HEK293T (cell line): ENCODE measurements around the gene NCOA6.

Source experiments
- CTCF ChIA-PET: fragments of 350-600 bp; formaldehyde crosslinking; extraction: SDS; loops from one replicate; lab custom pipeline; 2021; ENCODE audit warnings: antibody characterized with exemption, inconsistent platforms; lab: Yijun Ruan, JAX
- POLR2A ChIA-PET: fragments of 350-600 bp; formaldehyde crosslinking; extraction: SDS; loops from one replicate; lab custom pipeline; 2020; ENCODE audit warnings: antibody characterized with exemption, inconsistent platforms; lab: Yijun Ruan, JAX
- DNase-seq: peaks from one replicate; pipeline ENCODE4 v3.0.0; 2012; ENCODE audit warnings: mixed read lengths; ENCODE audit errors: extremely low spot score
- ARNT ChIP-seq: fragments of 450-650 bp; IDR thresholded peaks from 2 replicates; pipeline ENCODE4 v1.6.1; 2017; ENCODE audit warnings: mild to moderate bottlenecking
- BHLHE40 ChIP-seq: fragments of 450-650 bp; IDR thresholded peaks from 2 replicates; pipeline ENCODE4 v1.6.1; 2016; ENCODE audit warnings: mild to moderate bottlenecking, moderate library complexity, borderline replicate concordance
- CTBP1 ChIP-seq: fragments of 450-650 bp; IDR thresholded peaks from 2 replicates; pipeline ENCODE4 v1.6.1; 2016; ENCODE audit warnings: borderline replicate concordance
- ELF4 ChIP-seq: fragments of 450-650 bp; IDR thresholded peaks from 2 replicates; pipeline ENCODE4 v1.6.1; 2017; ENCODE audit warnings: antibody characterized with exemption
- FOXA1 ChIP-seq: fragments of 450-650 bp; IDR thresholded peaks from 2 replicates; pipeline ENCODE4 v1.6.1; 2016; ENCODE audit warnings: mild to moderate bottlenecking
- FOXK2 ChIP-seq: fragments of 450-650 bp; IDR thresholded peaks from 2 replicates; pipeline ENCODE4 v1.6.1; 2016; ENCODE audit warnings: mild to moderate bottlenecking
- FOXM1 ChIP-seq: fragments of 450-650 bp; IDR thresholded peaks from 2 replicates; pipeline ENCODE4 v1.6.1; 2017; ENCODE audit warnings: mild to moderate bottlenecking, borderline replicate concordance
- HDGF ChIP-seq: fragments of 450-650 bp; IDR thresholded peaks from 2 replicates; pipeline ENCODE4 v1.6.1; 2017; ENCODE audit warnings: antibody characterized with exemption, borderline replicate concordance
- L3MBTL2 ChIP-seq: fragments of 450-650 bp; conservative IDR thresholded peaks from 2 replicates; pipeline ENCODE4 v1.6.1; 2016; ENCODE audit warnings: mild to moderate bottlenecking
- LEF1 ChIP-seq: fragments of 450-650 bp; IDR thresholded peaks from 2 replicates; pipeline ENCODE4 v1.6.1; 2017; ENCODE audit warnings: mild to moderate bottlenecking, borderline replicate concordance
- NFRKB ChIP-seq: fragments of 450-650 bp; IDR thresholded peaks from 2 replicates; pipeline ENCODE4 v1.6.1; 2016; ENCODE audit warnings: mild to moderate bottlenecking, moderate library complexity
- SP1 ChIP-seq: fragments of 450-650 bp; IDR thresholded peaks from 2 replicates; pipeline ENCODE4 v1.6.1; 2017
- SUZ12 ChIP-seq: fragments of 450-650 bp; IDR thresholded peaks from 2 replicates; pipeline ENCODE4 v1.6.1; 2016; ENCODE audit warnings: mild to moderate bottlenecking
- TARDBP ChIP-seq: fragments of 450-650 bp; IDR thresholded peaks from 2 replicates; pipeline ENCODE4 v1.6.1; 2016
- ZNF384 ChIP-seq: fragments of 450-650 bp; IDR thresholded peaks from 2 replicates; pipeline ENCODE4 v1.6.1; 2016
- TF ChIP-seq, protein P1 (sequence below): fragments of 450-650 bp; IDR thresholded peaks from 2 replicates; pipeline ENCODE4 v1.6.1; 2016

The NCOA6 gene

DNA sequence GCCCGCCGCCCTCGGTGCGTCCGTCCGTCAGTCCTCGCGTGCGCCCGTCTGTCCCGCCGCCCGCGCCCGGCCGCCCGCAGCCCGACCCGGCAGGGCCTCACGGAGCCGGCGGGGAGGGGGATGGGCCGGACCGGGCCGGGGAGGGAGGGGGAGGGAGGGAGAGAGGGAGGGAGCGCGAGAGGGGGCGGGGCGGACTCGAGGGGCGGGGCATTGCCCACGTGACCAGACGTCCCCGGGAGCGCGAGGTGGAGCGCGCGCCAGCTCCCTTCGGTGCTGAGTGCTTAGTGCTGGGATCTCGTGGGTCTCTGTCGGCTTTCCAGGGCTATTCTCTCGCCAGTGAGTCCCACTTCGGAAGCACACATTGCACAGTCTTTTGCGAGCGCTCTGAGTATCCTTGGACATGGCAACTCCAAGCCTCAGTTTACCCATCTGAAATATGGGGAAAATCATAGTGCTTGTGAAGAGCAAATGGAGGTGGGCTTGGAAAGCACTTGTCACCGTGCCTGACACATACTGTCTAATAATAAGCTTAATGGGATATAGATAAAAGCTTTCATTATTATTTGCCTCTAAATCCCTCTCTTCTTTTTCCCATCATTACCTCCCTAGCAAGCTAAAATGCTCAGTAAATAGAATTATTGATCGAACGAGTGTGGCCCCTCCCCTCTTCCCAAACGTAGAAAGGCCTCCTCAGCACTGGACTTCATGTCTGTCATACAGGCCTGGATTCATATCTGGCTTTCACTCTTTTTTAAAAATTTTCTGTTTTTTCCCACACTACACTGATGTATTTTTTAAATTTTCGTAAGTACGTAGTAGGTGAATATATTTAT is at the start of gene NCOA6:
NCOA6 (minus strand) TSS at position 122 of the 833 bp plus-strand sequence. CDS start 43,296 bp downstream, outside the sequence.
- peak; percentile 88 for DNase-seq
- POLR2A ChIA-PET = interaction anchor here (0.5 to 1.5 kb wide), 12 partner anchors 9 to 635 kb away, joined by 3 to 8 read pairs (median 4); partner anchors contain the start of gene ACSS2
- TF ChIP-seq NFRKB (no peak), L3MBTL2 (peak; percentile 72)
- CTCF ChIA-PET = interaction anchor here (0.5 to 1.3 kb wide), 2 partner anchors 22 to 513 kb away, joined by 3 read pairs; no protein-coding TSS in a partner anchor

DNA sequence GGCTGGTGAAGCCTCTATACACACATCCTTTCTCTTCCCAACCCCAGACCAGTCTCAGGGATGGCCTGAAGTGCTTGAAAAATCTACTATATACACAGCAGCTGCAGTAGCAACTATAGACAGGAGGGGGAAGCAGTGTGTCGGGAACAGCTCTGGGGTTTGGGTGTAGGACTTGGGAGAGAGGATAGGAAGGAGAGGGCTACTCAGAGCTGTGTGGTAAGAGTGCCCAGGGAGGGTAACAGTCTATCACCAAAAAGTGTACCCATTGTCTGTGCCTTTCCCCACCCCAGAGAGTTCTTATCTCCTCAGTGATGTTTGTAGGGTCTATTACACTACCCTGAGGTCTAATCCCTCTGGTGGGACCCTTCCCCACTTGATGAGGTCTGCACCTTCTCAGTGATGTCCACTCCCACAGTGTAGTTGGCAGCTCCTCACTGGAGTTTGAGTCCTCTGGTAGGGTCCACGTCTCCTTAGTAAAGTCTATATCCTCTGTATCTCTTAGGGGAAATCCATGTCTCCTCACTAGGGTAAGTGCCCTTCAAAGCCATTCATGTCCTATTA is 48.7 kb upstream of the NCOA6 start:
- POLR2A ChIA-PET = interaction anchor here (1.0 to 1.1 kb wide), 2 partner anchors 49 to 82 kb away, joined by 4 to 7 read pairs; partner anchors contain the start of genes GSS, MYH7B and NCOA6

DNA sequence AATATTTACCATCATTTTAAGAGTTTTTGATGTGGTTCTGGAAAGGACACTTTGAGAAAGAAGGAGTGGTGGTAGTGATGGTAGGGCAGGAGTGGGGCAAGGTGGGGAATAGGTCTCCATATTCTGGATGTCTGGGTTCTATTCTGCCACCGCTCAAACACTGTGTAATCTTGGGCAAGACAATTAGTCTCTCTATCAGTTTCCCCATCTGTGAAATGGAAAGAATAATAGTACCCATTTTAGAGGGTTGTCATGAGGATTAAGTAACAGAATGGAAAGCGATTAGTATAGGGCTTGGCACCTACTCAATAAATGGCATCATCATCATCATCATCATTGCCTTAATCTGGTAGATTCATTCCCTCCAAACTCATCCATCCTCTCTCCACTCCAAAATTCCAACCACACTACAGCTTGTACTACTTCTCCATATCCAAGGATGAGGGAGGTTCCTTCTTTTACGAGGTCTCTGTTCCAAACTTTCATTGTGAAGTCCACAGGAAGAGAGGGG is 48.2 kb upstream of the NCOA6 start:
- POLR2A ChIA-PET = interaction anchor here (1.0 to 1.1 kb wide), 2 partner anchors 49 to 82 kb away, joined by 4 to 7 read pairs; partner anchors contain the start of genes GSS, MYH7B and NCOA6
- TF ChIP-seq SUZ12 = no peak
- TF ChIP-seq BHLHE40 = no peak
- TF ChIP-seq HDGF = no peak
- no peak for TF ChIP-seq ARNT
- CTCF ChIA-PET = interaction anchor here (0.7 to 1.5 kb wide), 6 partner anchors 8 to 127 kb away, joined by 3 read pairs; partner anchors contain the start of genes GSS and MYH7B
- no peak for DNase-seq

More for the DNA sequence above, 48.7 kb upstream of the NCOA6 start:
- TF ChIP-seq ELF4 = no peak
- TF ChIP-seq SP1 = no peak
- TF ChIP-seq TARDBP = no peak
- TF ChIP-seq BHLHE40 = no peak
- no peak for TF ChIP-seq FOXM1
- no peak for TF ChIP-seq HDGF
- TF ChIP-seq NFRKB = no peak
- CTCF ChIA-PET = interaction anchor here (0.5 to 1.5 kb wide), 8 partner anchors 9 to 1799 kb away, joined by 3 read pairs; partner anchors contain the start of genes GSS and MYH7B
- DNase-seq = peak; percentile 74

GRCh38 chr20:34872622-34873224 is 47.3 kb upstream of the NCOA6 start, which contains the start of gene GGT7:
TSS of gene GGT7 (minus strand) at chr20:34872856. CDS start at chr20:34872815, 41 bp downstream.
- TF ChIP-seq ZNF384 (no peak), ARNT (no peak), FOXK2 (no peak), L3MBTL2 (peak; percentile 62), SP1 (no peak)
- TF ChIP-seq, protein P1, sequence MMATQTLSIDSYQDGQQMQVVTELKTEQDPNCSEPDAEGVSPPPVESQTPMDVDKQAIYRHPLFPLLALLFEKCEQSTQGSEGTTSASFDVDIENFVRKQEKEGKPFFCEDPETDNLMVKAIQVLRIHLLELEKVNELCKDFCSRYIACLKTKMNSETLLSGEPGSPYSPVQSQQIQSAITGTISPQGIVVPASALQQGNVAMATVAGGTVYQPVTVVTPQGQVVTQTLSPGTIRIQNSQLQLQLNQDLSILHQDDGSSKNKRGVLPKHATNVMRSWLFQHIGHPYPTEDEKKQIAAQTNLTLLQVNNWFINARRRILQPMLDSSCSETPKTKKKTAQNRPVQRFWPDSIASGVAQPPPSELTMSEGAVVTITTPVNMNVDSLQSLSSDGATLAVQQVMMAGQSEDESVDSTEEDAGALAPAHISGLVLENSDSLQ = peak; percentile 50
- ChIA-PET POLR2A (interaction anchor here (1.3 kb wide), 1 partner anchor 83 kb away, joined by 4 read pairs; the partner anchor contains the start of genes GSS and MYH7B), CTCF (interaction anchor here (1.0 to 1.1 kb wide), 2 partner anchors 36 to 99 kb away, joined by 3 to 4 read pairs; no protein-coding TSS in a partner anchor)
- peak; percentile 86 for DNase-seq

GRCh38 chr20:34871966-34872621 is 46.6 kb upstream of the NCOA6 start:
- no peak for DNase-seq
- ChIA-PET POLR2A (interaction anchor here (1.3 kb wide), 1 partner anchor 84 kb away, joined by 4 read pairs; the partner anchor contains the start of genes GSS and MYH7B), CTCF (interaction anchor here (1.0 to 1.1 kb wide), 2 partner anchors 36 to 100 kb away, joined by 3 to 4 read pairs; no protein-coding TSS in a partner anchor)
- TF ChIP-seq ARNT (no peak), NFRKB (no peak), HDGF (no peak), CTBP1 (no peak)

DNA sequence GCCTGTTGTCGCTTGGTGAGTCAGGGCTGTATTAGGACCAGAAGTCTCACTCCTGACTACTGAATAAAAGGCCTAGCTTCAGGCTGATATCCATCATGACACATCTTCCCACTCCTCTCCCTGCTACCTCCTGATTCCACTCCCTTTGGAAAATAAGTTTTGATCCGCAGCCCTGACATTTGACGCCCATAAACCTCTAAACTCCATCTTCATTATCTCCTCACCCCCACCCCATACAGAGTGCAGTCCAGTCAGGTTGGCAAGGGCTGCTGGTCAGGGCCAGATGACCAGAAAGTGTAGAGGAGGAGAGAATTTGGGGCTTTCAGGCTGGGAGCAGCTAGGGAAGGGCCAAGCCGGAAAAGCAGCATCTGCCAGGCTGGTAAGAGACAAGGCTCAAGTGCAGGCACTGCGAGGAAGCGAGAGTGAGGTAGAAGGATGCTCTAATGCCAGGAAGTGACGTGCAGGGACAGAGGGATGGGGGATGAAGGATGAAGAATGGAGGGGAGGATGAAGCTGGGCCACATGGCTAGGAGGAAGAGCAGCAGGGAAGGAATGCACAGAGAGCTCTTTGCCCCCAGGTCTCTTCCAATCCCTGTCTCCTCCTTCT is 46.0 kb upstream of the NCOA6 start:
- TF ChIP-seq L3MBTL2 (no peak), SUZ12 (no peak), HDGF (no peak), ELF4 (no peak), SP1 (no peak), FOXA1 (no peak), TARDBP (no peak), FOXM1 (no peak), CTBP1 (no peak), ZNF384 (no peak), NFRKB (no peak), FOXK2 (no peak), ARNT (no peak), BHLHE40 (no peak), LEF1 (no peak)
- TF ChIP-seq, protein P1 = no peak
- ChIA-PET CTCF (interaction anchor here (1.0 kb wide), 1 partner anchor 35 kb away, joined by 4 read pairs; no protein-coding TSS in a partner anchor), POLR2A (no interaction called here)
- DNase-seq = no peak
